Upper lobe of left lung (tissue), 4 donors: Measurements from ENCODE around the gene STAG1.

Experiments used
- CTCF ChIP-seq, 6 experiments: fragments of 450-650 bp in 4 of 6; fragments of 200-600 bp in 2 of 6; sonication (generic) in 2 of 6; IDR thresholded peaks; one replicate each; pipeline ENCODE4 v1.5.1; 2016 to 2019; ENCODE audit warnings: antibody characterized with exemption in 6 of 6
- EP300 ChIP-seq, 4 donors: sonication (generic); formaldehyde crosslinking; IDR thresholded peaks; one replicate each; pipeline ENCODE4 v1.5.1; 2017; ENCODE audit warnings: antibody characterized with exemption in 4 of 4, control low read depth in 2 of 4
- POLR2A ChIP-seq, 4 donors: fragments of 450-650 bp; IDR thresholded peaks; one replicate each; pipeline ENCODE4 v1.5.1; 2016 to 2017; ENCODE audit warnings: antibody characterized with exemption in 4 of 4, mild to moderate bottlenecking in 2 of 4
- POLR2AphosphoS5 ChIP-seq, 2 donors: sonication (generic); formaldehyde crosslinking; IDR thresholded peaks; one replicate each; pipeline ENCODE4 v1.5.1; 2017; ENCODE audit warnings: antibody characterized with exemption in 2 of 2

- no peak for TF ChIP-seq CTCF (IDR thresholded peaks at IDR 0.05)
- no peak for TF ChIP-seq POLR2A (IDR thresholded peaks at IDR 0.05)
- no peak for TF ChIP-seq EP300 (IDR thresholded peaks at IDR 0.05)
- TF ChIP-seq POLR2AphosphoS5 (IDR thresholded peaks at IDR 0.05) = no peak
These were observed 398.7 kb downstream of the STAG1 start for GRCh38 chr3:136353461-136353860.
